ENCODE measurements around the gene BHLHE23.
"Not testable (repeated sequence)": the region's sequence is repeated elsewhere in the genome, so short reads cannot be mapped to it uniquely, and the experiment has no call there.

The BHLHE23 gene

DNA sequence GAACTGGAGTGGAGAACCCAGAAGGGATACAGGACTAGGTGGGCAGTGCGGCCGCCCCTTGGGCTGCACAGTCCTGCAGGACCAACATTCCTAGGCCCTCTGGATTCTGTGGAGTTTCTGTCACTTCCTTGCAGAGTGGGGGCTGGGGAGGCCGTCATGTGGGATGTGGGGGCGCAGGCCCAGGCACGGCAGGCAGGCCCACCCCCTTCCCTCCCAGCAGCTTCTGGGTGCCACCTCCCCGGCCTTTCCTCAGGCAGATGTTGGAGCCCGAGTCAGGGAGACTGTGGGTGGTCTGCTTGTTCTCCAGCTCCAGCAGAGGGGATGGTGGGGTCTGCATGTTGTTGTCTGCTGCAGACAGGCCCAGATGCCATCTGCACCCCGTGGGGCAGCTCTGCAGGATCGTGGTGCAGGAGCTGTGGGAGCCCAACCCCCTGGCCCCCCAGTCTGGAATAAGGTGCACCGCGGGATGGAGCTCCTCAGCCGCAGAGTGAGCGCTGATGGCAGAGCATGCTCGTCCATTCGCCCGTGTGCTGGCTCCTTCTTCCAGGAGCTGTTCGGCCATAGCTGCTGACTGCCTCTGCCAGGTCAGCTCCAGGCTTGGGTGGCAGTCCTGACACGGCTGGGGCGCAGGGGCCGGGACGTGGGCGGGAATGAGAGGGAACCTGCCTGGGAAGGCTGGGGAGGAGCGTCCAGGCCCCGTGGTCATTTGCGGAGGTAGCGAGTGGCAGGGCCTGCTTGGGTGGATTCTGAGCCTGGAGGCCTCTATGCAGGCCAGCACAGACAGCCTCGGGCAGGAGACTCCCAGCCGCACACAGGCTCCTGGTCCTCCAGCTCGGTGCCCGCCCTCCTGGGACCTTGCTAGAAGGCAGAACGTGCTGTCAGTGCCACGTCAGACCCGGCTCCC is 36.2 kb downstream of the BHLHE23 start:
- DNase-seq: no peak

- DNase-seq: no peak
Measured at GRCh38 chr20:62969939-62970306, 36.8 kb downstream of the BHLHE23 start.

DNA sequence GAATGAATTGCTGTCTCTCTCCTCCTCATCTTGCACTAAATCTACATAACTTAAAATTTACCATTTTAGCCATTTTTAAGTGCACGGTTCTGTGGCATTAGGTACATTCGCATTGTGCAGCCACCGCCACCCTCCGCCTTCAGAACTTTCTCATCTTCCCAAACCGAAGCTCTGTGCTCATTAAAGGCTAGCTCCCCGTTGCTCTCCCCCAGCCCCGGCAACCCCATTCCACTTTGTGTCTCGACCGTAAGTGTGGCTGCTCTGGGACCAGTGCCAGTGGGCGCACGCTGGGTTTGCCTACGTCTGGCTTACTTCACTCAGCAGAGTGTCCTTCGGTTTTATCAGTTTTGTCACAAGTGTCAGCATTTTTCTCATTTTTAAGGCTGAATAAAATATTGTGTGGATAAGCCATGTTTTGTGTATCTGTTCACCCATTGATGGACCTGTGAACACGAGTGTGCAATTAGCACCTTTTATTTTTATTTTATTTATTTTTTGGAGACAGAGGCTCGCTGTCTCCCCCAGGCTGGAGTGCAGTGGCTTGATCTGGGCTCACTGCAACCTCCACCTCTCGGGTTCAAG is 37.5 kb downstream of the BHLHE23 start:
- DNase-seq: peak; percentile 35

GRCh38 chr20:62968378-62969178 is 38.2 kb downstream of the BHLHE23 start:
- DNase-seq: no peak

DNA sequence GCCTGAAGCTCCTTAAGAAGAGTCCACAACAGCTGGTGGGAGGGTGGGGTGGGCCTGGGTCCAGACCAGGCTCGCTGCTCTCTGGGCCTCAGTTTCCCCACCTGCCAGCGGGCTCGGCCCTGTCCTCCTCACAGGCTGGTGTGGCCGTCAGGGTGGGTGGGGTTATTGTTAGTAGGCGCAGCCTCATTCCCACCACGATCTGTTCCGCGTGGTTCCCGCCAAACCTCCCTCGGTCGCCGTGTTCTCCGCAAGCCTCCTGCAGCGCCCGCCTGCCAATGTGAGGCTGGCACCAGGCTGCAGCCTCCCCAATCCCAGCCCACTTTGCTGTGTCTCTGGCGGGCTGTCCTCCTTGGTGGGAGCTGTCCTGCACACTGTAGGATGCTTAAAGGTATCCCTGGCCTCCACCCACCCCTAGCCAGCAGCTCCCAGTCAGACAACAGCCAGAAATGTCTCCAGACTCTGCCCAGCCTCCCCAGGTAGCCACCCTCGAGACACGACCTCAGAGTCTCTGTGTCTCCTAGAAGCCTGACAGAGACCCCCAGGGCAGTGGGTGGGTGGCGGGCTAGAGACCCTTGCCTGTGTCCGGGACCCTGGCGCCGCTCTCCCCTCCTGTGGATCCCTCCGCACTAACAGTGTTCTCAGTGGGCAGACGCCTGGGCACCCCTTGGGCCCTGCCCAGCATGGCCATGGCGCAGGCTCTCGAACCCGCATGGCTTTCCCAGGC is 39.0 kb downstream of the BHLHE23 start:
- DNase-seq: no peak

DNA sequence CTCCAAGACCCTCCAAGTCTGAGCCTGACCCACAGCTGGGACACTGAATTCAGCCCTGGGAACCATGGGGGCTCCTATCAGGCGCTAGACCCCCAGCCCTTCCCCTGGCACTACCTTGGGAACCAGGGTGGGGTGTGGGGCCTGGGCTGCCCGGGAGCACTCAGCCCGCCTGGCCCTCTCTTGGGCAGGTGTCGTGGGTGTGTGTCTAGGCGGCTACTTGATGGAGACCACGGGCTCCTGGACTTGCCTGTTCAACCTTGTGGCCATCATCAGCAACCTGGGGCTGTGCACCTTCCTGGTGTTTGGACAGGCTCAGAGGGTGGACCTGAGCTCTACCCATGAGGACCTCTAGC is 39.6 kb downstream of the BHLHE23 start:
- no peak for DNase-seq

- no peak for DNase-seq
Measured at GRCh38 chr20:62966212-62967148, 40.3 kb downstream of the BHLHE23 start.

- no peak for DNase-seq
Measured at GRCh38 chr20:62965363-62965771, 41.4 kb downstream of the BHLHE23 start.

GRCh38 chr20:62964700-62965099 is 42.1 kb downstream of the BHLHE23 start:
- DNase-seq: peak; percentile 52

GRCh38 chr20:62963614-62964397 is 43.0 kb downstream of the BHLHE23 start:
- no peak for DNase-seq

DNA sequence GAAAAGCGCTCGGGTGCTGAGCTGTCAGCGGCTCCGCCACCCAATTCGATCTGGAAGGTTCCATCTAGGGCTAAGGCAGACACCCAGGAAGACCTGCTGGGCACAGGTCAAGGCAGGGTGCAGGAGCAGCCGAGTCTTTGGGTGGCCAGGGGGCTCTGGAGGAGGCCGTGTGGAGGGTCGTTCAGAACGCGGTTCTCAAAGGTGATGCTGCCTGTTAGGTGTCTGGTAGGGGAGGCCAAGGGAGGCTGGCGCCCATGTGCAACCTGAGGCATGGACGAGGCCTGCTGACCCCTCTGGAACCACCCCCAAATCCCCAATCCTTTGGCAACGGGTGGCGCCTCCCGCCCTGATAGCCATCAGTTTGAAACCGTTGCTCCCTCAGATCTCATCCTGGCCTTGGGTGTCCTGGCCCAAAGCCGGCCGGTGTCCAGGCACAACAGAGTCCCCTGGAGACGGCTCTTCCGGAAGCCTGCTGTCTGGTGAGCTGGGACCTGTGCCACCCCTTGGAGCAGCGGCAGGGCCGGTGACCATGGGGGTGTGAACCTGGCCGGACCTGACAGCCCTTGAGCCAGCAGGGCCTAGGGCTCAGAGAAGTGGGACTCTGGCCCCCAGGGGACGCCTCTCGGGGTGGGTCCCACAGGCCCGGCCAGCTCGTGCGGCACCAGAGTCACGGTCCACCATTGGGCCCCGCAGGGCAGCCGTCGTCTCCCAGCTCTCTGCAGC is 43.7 kb downstream of the BHLHE23 start:
- no peak for DNase-seq

DNA sequence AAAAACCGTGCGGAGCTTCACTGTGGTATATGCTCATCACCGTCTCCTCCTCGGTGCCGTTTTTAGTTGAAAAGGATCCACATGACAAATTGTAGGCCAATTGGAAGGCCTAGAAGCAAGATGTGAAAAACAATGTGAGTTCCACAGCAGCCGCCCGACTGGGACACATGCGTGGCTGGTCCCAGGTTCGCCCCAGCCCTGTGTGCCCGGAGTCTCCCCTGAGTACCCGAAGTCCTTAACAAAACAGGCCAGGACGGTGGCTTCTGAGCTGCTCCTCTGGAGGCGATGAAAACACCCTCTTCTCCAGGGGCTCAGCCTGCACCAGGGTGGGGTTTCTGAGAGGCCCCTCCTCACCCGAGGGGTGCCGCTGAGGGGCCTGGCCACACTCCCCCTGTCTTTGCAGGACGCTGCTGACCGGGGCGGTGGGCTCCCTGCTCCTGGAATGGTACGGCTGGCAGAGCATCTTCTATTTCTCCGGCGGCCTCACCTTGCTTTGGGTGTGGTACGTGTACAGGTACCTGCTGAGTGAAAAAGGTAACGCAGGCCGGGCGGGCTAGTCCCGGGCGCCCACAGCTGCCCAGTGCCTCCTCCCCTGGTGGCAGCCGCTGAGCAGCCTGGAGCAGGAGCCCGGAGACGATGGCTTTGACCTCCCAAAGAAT is 44.4 kb downstream of the BHLHE23 start:
- no peak for DNase-seq

DNA sequence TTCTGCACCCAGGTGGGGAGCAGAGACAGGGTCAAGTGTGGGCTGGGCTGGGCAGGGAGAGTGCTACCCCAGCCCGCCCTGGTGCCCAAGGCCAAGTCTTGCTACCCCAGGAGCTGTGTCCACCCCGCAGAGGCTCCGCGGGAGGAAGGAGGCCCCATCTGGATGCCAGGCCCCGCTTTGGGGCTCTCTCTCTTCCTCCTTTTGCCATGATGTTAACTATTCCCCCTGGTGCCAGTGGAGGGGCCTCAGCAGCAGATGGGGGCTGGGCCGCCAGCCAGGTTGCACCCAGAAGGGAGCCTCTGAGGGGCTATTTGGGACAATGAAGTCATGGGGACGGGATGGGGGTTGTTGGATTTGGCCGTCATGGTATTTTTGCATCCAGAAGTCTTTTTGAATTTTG is 45.0 kb downstream of the BHLHE23 start:
- no peak for DNase-seq

DNA sequence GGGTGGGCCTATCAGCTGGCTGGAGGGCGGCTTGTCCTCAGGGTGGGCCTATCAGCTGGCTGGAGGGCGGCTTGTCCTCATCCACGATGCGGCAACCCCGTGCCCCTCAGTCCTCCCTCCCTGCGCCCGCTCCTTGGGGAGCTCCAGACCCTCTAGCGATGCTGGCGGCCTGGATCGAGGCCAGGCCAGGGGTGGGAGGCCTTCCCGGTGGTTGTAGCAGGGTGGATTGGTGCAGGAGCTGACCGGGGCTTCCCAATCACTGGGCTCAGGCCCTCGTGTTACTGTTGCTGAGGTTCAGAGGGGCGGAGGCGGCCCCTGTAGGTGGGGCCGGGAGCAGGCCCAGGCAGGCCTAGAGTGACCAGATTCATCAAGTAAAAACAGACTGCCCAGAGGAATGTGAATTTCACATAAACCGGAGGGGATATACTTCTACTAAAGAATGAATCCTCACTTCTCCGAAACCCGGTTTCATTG is 45.4 kb downstream of the BHLHE23 start:
- no peak for DNase-seq

GRCh38 chr20:62960446-62961309 is 46.1 kb downstream of the BHLHE23 start:
- not testable (repeated sequence) for DNase-seq

- DNase-seq: no peak
Measured at GRCh38 chr20:62959998-62960436, 46.7 kb downstream of the BHLHE23 start.

DNA sequence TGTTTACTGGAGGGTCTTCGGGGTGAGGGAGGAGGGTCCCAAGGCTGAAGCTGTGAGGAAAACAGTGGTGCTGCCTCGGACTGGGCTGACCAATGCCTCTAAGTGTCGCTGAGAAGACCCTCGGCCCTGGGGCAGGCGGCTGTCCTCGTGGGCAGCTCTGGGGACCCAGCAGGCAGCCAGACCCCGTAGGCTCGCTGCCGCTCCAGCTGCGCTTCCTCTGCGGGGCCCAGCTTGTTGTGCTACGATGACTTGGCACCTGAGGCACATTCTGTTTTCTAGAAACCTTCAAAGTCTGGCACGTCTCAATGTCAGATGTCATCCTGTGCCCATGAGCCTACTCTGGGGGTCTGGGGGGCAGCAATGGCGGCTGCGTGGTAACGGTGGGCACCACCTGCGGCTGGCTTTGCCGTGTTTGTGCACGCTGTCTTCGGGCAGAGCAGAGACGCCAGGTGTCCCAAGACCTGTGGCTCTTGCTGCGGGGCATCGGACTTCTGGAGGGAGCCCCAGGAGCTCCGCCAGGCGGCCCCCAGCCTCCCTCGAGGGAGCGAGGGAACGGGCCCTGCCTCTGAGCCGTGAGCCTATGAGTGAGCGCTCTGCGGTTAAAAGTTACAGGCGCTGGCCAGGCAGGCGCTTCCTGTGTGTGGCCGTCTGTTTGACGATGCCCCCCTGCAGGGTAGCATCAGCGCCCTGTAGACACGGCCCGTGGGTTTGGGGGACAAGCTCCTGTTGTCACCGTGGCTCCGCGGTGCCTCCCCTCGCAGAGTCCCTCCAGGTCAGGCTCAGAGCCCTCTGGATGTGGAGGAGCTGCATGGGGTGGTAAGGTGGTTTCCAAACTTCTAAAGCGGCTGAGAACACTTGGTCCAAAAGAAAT is 47.4 kb downstream of the BHLHE23 start:
- peak; percentile 79 for DNase-seq

Data from hematopoietic multipotent progenitor cell treated with erythropoietin and hydrocortisone succinate and interleukin-3 and kit ligand, for 4 days (in vitro differentiated cells).